ENCODE data around the gene DLGAP4. TPM values are rescaled to one million over a fixed set of nuclear protein-coding genes. Genes with fewer than 3 reads are reported as not detected.

The DLGAP4 gene
- total RNA-seq, 1 donor from 2014 or later = 77.3 TPM

GRCh38 chr20:36317675-36318074, 11.5 kb downstream of the DLGAP4 start:
- no peaks in the 10 kb centered on the region for H3K36me3 ChIP-seq
- no peaks in the 10 kb centered on the region for H3K9me3 ChIP-seq
- H3K4me3 ChIP-seq = no peak overlapping the region
- DNase-seq (ENCODE audit: extremely low spot score in 2 of 2) = no peak
- no peak for TF ChIP-seq CTCF (IDR thresholded peaks at IDR 0.05)
- no peak for TF ChIP-seq POLR2A (IDR thresholded peaks at IDR 0.05)
- TF ChIP-seq POLR2AphosphoS5 (IDR thresholded peaks at IDR 0.05; ENCODE audit: insufficient read depth in 1 of 2, low read depth in 1 of 2) = no peak
- H3K27ac ChIP-seq = no peak overlapping the region
- H3K4me1 ChIP-seq = no peaks in the 10 kb centered on the region
- no peaks in the 10 kb centered on the region for H3K27me3 ChIP-seq
- intact Hi-C loops (cut with DNase I) = no loop called here

DNA sequence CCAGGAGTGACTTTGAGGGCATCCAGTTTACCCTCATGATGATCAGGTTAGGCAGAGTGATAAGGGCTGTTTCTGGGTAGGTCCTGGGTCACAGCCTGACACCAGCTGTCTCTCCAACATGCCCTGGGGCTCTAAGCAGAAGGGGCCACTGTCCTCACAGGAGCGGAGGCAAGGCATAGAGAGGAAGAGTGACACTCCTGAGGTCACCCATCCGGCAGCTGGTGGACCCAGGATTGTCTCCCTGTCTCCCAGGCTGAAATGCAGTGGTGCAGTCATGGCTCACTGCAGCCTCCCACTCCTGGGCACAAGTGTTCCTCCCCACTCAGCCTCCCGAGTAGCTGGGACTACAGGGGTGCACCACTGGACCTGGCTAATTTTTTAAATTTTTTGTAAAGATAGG, 12.0 kb downstream of the DLGAP4 start:
- no peaks in the 10 kb centered on the region for H3K9me3 ChIP-seq
- H3K4me3 ChIP-seq = no peak overlapping the region
- no peak overlapping the region for H3K27ac ChIP-seq
- intact Hi-C loops (cut with DNase I) = no loop called here
- H3K27me3 ChIP-seq = no peaks in the 10 kb centered on the region
- H3K4me1 ChIP-seq = no peaks in the 10 kb centered on the region
- no peak for TF ChIP-seq POLR2AphosphoS5 (IDR thresholded peaks at IDR 0.05; ENCODE audit: insufficient read depth in 1 of 2, low read depth in 1 of 2)
- TF ChIP-seq CTCF (IDR thresholded peaks at IDR 0.05) = no peak
- no peak for TF ChIP-seq POLR2A (IDR thresholded peaks at IDR 0.05)
- DNase-seq (ENCODE audit: extremely low spot score in 2 of 2) = no peak
- H3K36me3 ChIP-seq = no peaks in the 10 kb centered on the region

DNA sequence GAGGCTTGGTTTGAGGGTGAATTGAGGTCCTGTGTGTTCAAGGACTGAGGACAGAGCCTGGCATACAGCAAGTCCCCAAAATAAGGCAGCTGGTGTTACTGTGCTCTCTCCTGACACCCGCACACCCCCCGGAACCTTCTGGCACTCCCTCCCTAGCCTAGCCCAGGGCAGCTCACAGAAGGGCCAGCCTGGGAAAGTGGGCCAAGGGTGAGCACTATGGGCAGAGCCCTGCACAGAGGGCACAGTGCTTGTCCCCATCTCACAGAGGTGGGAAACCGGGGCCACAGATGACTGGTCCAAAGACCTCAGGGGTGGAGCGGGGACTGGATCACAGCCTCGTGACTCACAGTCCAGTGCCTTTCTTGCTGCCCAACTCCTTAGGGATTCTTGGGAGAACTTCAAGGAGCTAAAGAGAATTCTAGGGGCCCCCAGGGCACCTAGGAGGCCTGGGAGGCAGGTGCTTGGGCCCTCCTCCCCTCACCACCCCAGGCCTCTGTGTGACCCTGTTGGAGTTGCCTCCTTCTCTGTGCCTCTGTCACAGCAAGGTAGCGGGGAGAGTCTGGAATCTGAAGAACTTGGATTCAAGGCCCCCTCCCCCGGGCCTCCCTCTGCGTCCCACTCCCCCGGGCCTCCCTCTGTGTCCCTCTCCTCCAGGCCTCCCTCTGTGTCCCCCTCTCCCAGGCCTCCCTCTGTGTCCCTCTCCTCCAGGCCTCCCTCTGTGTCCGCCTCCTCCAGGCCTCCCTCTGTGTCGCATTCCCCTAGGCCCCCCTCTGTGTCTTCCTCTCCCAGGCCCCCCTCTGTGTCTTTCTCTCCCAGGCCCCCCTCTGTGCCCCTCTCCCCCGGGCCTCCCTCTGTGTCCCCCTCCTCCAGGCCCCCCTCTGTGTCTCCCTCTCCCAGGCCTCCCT, 13.5 kb downstream of the DLGAP4 start:
- Histone ChIP-seq H3K4me1 (no peaks in the 10 kb centered on the region), H3K4me3 (no peak overlapping the region), H3K9me3 (no peaks in the 10 kb centered on the region), H3K27me3 (no peaks in the 10 kb centered on the region), H3K36me3 (no peaks in the 10 kb centered on the region), H3K27ac (no peak overlapping the region)
- DNase-seq (ENCODE audit: extremely low spot score in 2 of 2) = no peak
- intact Hi-C loops (cut with DNase I) = no loop called here
- TF ChIP-seq POLR2A (IDR thresholded peaks at IDR 0.05) = no peak
- TF ChIP-seq POLR2AphosphoS5 (IDR thresholded peaks at IDR 0.05; ENCODE audit: insufficient read depth in 1 of 2, low read depth in 1 of 2) = no peak

DNA sequence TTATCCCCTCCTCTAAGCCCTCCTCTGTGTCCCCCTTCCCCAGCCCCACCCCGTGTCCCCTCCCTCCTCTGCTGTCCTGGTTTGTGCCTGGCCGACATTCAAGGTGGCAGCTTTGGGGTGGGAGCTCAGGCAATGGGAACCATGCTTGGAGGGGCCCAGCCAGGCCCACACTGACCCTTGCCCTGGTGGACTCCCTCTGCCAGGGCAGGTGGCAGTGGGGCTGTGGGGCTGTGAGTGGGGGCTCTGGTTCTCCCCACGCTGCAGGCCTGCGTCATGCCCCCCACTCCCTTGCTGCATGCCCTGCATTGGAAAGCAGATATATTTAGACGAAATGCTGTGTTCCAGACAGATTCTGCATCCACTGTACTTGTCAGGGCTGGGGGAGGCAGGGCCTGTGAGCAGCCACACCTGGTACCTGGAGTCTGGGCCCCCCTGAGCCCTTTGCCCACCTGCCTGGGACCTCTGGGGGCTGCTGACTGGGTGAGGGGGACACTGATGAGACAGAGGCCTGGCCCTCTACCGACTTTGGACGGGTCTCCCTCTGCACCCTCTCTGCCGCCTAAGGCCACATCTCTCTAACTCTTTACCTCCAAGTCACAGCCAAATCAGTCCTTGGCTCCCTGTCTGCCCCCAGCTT, 14.2 kb downstream of the DLGAP4 start:
- Histone ChIP-seq H3K27ac (no peak overlapping the region), H3K27me3 (no peaks in the 10 kb centered on the region), H3K9me3 (no peaks in the 10 kb centered on the region), H3K4me1 (no peaks in the 10 kb centered on the region), H3K4me3 (no peak overlapping the region), H3K36me3 (no peaks in the 10 kb centered on the region)
- intact Hi-C loops (cut with DNase I) = no loop called here
- no peak for DNase-seq (ENCODE audit: extremely low spot score in 2 of 2)
- TF ChIP-seq CTCF (IDR thresholded peaks at IDR 0.05) = no peak
- TF ChIP-seq POLR2AphosphoS5 (IDR thresholded peaks at IDR 0.05; ENCODE audit: insufficient read depth in 1 of 2, low read depth in 1 of 2) = no peak
- no peak for TF ChIP-seq POLR2A (IDR thresholded peaks at IDR 0.05)

- no peaks in the 10 kb centered on the region for H3K4me1 ChIP-seq
- DNase-seq (ENCODE audit: extremely low spot score in 2 of 2) = no peak
- no peaks in the 10 kb centered on the region for H3K27me3 ChIP-seq
- H3K36me3 ChIP-seq = no peaks in the 10 kb centered on the region
- H3K27ac ChIP-seq = no peak overlapping the region
- H3K9me3 ChIP-seq = no peaks in the 10 kb centered on the region
- no peak overlapping the region for H3K4me3 ChIP-seq
- TF ChIP-seq POLR2AphosphoS5 (IDR thresholded peaks at IDR 0.05; ENCODE audit: insufficient read depth in 1 of 2, low read depth in 1 of 2) (no peak), POLR2A (IDR thresholded peaks at IDR 0.05) (no peak), CTCF (IDR thresholded peaks at IDR 0.05) (no peak)
- intact Hi-C loops (cut with DNase I) = no loop called here
Measured at GRCh38 chr20:36320898-36321695, 15.0 kb downstream of the DLGAP4 start.
